ENCODE measurements around the gene SLC12A9.

DNA sequence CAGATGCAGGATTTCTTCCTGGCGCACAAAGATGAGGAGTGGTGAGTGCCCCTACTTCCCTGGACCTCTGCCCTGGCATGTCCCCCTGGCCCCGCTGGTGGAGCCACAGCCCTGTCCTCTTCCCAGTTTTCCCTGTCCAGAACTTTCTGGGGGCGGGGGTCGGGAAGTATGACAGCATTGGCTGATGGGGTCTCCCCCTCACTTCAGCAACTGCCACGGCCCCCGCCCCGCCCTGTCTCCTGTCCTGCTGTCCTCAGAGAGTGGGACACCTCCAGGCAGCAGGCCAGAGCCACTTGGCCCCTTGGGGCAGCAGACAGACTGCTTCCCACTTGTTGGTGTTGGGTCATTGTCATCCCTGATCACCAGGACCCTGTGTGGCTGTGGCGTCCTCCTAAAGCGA lies 29.7 kb downstream of the SLC12A9 start:
- TF ChIP-seq, protein P1, sequence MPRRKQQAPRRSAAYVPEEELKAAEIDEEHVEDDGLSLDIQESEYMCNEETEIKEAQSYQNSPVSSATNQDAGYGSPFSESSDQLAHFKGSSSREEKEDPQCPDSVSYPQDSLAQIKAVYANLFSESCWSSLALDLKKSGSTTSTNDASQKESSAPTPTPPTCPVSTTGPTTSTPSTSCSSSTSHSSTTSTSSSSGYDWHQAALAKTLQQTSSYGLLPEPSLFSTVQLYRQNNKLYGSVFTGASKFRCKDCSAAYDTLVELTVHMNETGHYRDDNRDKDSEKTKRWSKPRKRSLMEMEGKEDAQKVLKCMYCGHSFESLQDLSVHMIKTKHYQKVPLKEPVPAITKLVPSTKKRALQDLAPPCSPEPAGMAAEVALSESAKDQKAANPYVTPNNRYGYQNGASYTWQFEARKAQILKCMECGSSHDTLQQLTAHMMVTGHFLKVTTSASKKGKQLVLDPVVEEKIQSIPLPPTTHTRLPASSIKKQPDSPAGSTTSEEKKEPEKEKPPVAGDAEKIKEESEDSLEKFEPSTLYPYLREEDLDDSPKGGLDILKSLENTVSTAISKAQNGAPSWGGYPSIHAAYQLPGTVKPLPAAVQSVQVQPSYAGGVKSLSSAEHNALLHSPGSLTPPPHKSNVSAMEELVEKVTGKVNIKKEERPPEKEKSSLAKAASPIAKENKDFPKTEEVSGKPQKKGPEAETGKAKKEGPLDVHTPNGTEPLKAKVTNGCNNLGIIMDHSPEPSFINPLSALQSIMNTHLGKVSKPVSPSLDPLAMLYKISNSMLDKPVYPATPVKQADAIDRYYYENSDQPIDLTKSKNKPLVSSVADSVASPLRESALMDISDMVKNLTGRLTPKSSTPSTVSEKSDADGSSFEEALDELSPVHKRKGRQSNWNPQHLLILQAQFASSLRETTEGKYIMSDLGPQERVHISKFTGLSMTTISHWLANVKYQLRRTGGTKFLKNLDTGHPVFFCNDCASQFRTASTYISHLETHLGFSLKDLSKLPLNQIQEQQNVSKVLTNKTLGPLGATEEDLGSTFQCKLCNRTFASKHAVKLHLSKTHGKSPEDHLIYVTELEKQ (tag by site-specific recombination; IDR thresholded peaks at IDR 0.05; ENCODE audit: borderline replicate concordance), result no peak
- TF ChIP-seq, protein P2, sequence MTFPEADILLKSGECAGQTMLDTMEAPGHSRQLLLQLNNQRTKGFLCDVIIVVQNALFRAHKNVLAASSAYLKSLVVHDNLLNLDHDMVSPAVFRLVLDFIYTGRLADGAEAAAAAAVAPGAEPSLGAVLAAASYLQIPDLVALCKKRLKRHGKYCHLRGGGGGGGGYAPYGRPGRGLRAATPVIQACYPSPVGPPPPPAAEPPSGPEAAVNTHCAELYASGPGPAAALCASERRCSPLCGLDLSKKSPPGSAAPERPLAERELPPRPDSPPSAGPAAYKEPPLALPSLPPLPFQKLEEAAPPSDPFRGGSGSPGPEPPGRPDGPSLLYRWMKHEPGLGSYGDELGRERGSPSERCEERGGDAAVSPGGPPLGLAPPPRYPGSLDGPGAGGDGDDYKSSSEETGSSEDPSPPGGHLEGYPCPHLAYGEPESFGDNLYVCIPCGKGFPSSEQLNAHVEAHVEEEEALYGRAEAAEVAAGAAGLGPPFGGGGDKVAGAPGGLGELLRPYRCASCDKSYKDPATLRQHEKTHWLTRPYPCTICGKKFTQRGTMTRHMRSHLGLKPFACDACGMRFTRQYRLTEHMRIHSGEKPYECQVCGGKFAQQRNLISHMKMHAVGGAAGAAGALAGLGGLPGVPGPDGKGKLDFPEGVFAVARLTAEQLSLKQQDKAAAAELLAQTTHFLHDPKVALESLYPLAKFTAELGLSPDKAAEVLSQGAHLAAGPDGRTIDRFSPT (tag by site-specific recombination; IDR thresholded peaks at IDR 0.05), result no peak
